ENCODE results near the gene LRRC3C.

The LRRC3C gene

GRCh38 chr17:39960524-39961041 lies 33.1 kb downstream of the LRRC3C start:
- TF ChIP-seq CTCF (conservative IDR thresholded peaks at IDR 0.05; ENCODE audit: low read depth, low read length) = no peak
- H3K4me3 ChIP-seq (ENCODE audit: low read depth, low read length) = no peak overlapping the region
- DNase-seq (ENCODE audit: low read depth) = no peak

- TF ChIP-seq CTCF (conservative IDR thresholded peaks at IDR 0.05; ENCODE audit: low read depth, low read length) = no peak
- no peak within 1 kb of the TSS for H3K4me3 ChIP-seq (ENCODE audit: low read depth, low read length)
- DNase-seq (ENCODE audit: low read depth) = no peak
These were observed 35.2 kb downstream of the LRRC3C start, which contains the start of gene GSDMA for GRCh38 chr17:39962642-39963220. GSDMA (plus strand) TSS chr17:39963004; CDS start chr17:39965688, 2,684 bp downstream.

- no peak for TF ChIP-seq CTCF (conservative IDR thresholded peaks at IDR 0.05; ENCODE audit: low read depth, low read length)
- DNase-seq (ENCODE audit: low read depth) = no peak
- no peak overlapping the region for H3K4me3 ChIP-seq (ENCODE audit: low read depth, low read length)
These were observed 36.3 kb downstream of the LRRC3C start for GRCh38 chr17:39963829-39964228.

DNA sequence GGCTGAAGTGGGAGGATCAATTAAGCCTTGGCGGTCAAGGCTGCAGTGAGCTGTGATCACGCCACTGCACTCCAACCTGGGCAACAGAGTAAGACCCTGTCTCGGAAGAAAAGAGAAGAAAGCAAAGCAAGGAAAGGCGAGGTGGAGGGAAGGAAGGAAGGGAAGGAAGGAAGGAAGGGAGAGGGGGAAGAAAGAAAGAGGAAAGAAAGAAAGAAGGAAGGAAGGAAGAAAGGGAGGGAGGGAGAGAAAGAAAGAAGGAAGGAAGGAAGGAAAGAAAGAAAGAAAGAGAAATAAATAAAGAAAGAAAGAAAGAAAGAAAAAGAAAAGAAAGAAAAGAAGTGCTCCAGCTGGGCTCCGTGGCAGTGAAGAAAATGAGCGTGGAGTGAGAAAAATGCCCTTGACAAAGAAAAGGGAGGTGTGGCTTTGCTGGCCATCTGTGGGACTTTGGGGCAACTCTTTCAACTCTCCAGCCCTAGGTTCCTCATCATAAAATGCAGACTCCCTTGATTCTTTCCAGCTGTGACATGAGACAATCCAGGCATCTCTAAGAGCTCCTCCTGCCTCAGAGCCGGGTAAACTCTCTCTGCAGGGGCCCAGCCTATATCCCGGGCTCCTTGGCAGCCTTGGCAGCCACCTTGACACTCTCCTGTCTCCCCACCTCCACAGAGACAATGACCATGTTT lies 37.6 kb downstream of the LRRC3C start:
- DNase-seq (ENCODE audit: low read depth) = no peak

DNA sequence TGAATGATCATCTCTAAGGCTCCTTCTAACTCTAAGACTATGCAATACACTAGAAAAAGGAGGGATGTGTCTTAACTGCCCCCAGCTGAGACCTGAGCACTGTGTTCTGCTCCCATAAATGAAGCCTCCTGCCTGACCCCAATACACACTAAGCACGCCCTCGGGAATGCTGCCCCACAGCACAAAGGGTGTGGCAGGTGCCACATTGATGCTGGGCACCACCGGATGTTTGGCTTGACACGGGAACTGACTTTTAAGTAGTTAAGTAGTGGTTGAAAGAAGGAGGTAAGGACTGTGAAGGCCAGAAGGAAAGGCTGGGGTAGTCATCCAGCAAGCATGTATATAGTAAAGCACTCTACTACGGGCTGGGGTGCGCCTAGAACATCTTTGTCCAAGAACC lies 39.2 kb downstream of the LRRC3C start:
- no peak for TF ChIP-seq CTCF (conservative IDR thresholded peaks at IDR 0.05; ENCODE audit: low read depth, low read length)
- DNase-seq (ENCODE audit: low read depth) = no peak
- no peak overlapping the region for H3K4me3 ChIP-seq (ENCODE audit: low read depth, low read length)

More for the DNA sequence above, 37.6 kb downstream of the LRRC3C start:
- no peak for TF ChIP-seq CTCF (conservative IDR thresholded peaks at IDR 0.05; ENCODE audit: low read depth, low read length)
- no peak overlapping the region for H3K4me3 ChIP-seq (ENCODE audit: low read depth, low read length)

GRCh38 chr17:39968761-39969160 lies 41.2 kb downstream of the LRRC3C start:
- TF ChIP-seq CTCF (conservative IDR thresholded peaks at IDR 0.05; ENCODE audit: low read depth, low read length) = no peak
- no peak for DNase-seq (ENCODE audit: low read depth)
- no peak overlapping the region for H3K4me3 ChIP-seq (ENCODE audit: low read depth, low read length)
